ENCODE data around the gene ANO8.
A peak's percentile ranks its signal among the peaks of the same experiment; 100 is the strongest.
"Not testable (repeated sequence)": the region's sequence is repeated elsewhere in the genome, so short reads cannot be mapped to it uniquely, and the experiment has no call there.

ANO8 gene

GRCh38 chr19:17309198-17309964 lies 25.3 kb downstream of the ANO8 start, which contains the start of gene DDA1:
DDA1 (plus strand) TSS chr19:17309563; CDS start chr19:17309655, 92 bp downstream.
- DNase-seq (ENCODE audit: low spot score), result peak; percentile 98

- DNase-seq (ENCODE audit: low spot score), result no peak
Observed at GRCh38 chr19:17307876-17308377, 26.7 kb downstream of the ANO8 start.

- DNase-seq (ENCODE audit: low spot score), result no peak
Observed at GRCh38 chr19:17306285-17306714, 28.4 kb downstream of the ANO8 start.

GRCh38 chr19:17305517-17306284 lies 29.0 kb downstream of the ANO8 start, which contains the start of gene MRPL34:
MRPL34 (plus strand) TSS chr19:17305872; CDS start chr19:17305893, 21 bp downstream.
- DNase-seq (ENCODE audit: low spot score), result peak; percentile 94

GRCh38 chr19:17305216-17305516 lies 29.5 kb downstream of the ANO8 start:
- no peak for DNase-seq (ENCODE audit: low spot score)

- no peak for DNase-seq (ENCODE audit: low spot score)
Observed at GRCh38 chr19:17304386-17305215, 30.1 kb downstream of the ANO8 start.

- DNase-seq (ENCODE audit: low spot score), result no peak
Observed at GRCh38 chr19:17303940-17304267, 30.8 kb downstream of the ANO8 start.

GRCh38 chr19:17303167-17303939 lies 31.3 kb downstream of the ANO8 start, which contains the start of gene ABHD8:
ABHD8 (minus strand) TSS chr19:17303425; CDS start chr19:17301616, 1,809 bp downstream.
- peak; percentile 97 for DNase-seq (ENCODE audit: low spot score)

- no peak for DNase-seq (ENCODE audit: low spot score)
Observed at GRCh38 chr19:17302391-17303166, 32.1 kb downstream of the ANO8 start.

- no peak for DNase-seq (ENCODE audit: low spot score)
Observed at GRCh38 chr19:17300992-17301619, 33.5 kb downstream of the ANO8 start.

GRCh38 chr19:17296976-17297375 lies 37.7 kb downstream of the ANO8 start:
- DNase-seq (ENCODE audit: low spot score), result no peak

GRCh38 chr19:17296273-17296672 lies 38.4 kb downstream of the ANO8 start:
- no peak for DNase-seq (ENCODE audit: low spot score)

- DNase-seq (ENCODE audit: low spot score), result not testable (repeated sequence)
Observed at GRCh38 chr19:17295551-17295950, 39.1 kb downstream of the ANO8 start.

GRCh38 chr19:17294051-17294891 lies 40.4 kb downstream of the ANO8 start:
- DNase-seq (ENCODE audit: low spot score), result no peak

- no peak for DNase-seq (ENCODE audit: low spot score)
Observed at GRCh38 chr19:17293605-17294004, 41.0 kb downstream of the ANO8 start.

- DNase-seq (ENCODE audit: low spot score), result peak; percentile 82
Observed at GRCh38 chr19:17292301-17293074, 42.2 kb downstream of the ANO8 start.

GRCh38 chr19:17289489-17289888 lies 45.2 kb downstream of the ANO8 start:
- no peak for DNase-seq (ENCODE audit: low spot score)

GRCh38 chr19:17286752-17287151 lies 47.9 kb downstream of the ANO8 start:
- no peak for DNase-seq (ENCODE audit: low spot score)

All from left forelimb (tissue), 1 donor.